SK-N-SH (cell line): ENCODE data around the gene RTP2. TPM values are rescaled to one million over a fixed set of nuclear protein-coding genes. Genes with fewer than 3 reads are reported as not detected.

Experiments
- CTCF ChIA-PET: fragments of 300-600, 350-600 bp; formaldehyde crosslinking; extraction: SDS; loops from one replicate; lab custom pipeline; 2021; lab: Yijun Ruan, JAX
- POLR2A ChIA-PET: fragments of 350-600 bp; sonication (Branson Sonifier 250); formaldehyde crosslinking; extraction: SDS; loops from one replicate; lab custom pipeline; 2020; ENCODE audit warnings: antibody characterized with exemption, inconsistent platforms; lab: Yijun Ruan, JAX
- DNase-seq: peaks from one replicate; pipeline ENCODE4 v3.0.0; 2012
- H2AFZ ChIP-seq: fragments of 200-600 bp; sonication (generic); 2 replicates; pipeline ENCODE4 v1.8.1; 2016; ENCODE audit warnings: antibody characterized with exemption, mild to moderate bottlenecking, low read depth
- H3F3A ChIP-seq: fragments of 200-600 bp; sonication (generic); replicated peaks from 2 replicates; pipeline ENCODE3; 2016; ENCODE audit warnings: antibody characterized with exemption, mild to moderate bottlenecking; ENCODE audit not compliant: insufficient read depth
- H3K27ac ChIP-seq, 2 experiments: fragments of 200-500 bp in 1 of 2; fragments of 200-600 bp in 1 of 2; sonication (Bioruptor generic) in 1 of 2; sonication (generic), shearing (Covaris generic) in 1 of 2; 2 replicates each; pipeline versions ENCODE4 v1.5.1 to v1.6.1; 2014 to 2016; ENCODE audit warnings: low read depth in 2 of 2, inconsistent platforms in 1 of 2, low read length in 1 of 2, mild to moderate bottlenecking in 1 of 2, mixed read lengths in 1 of 2
- H3K27me3 ChIP-seq: fragments of 200-600 bp; sonication (generic), shearing (Covaris generic); 2 replicates; pipeline ENCODE4 v1.6.1; 2016; ENCODE audit warnings: mixed run types; ENCODE audit not compliant: insufficient read depth
- H3K36me3 ChIP-seq, 2 experiments: fragments of 200-500 bp in 1 of 2; fragments of 200-600 bp in 1 of 2; sonication (Bioruptor generic) in 1 of 2; sonication (generic) in 1 of 2; replicated peaks in 1 of 2; 2 replicates each; pipeline versions ENCODE3 to v1.5.1; 2014 to 2016; ENCODE audit warnings: low read length in 1 of 2, mild to moderate bottlenecking in 1 of 2; ENCODE audit not compliant: insufficient read depth in 2 of 2, control insufficient read depth in 1 of 2
- H3K4me1 ChIP-seq, 2 experiments: fragments of 200-500 bp in 1 of 2; fragments of 200-600 bp in 1 of 2; sonication (Bioruptor generic) in 1 of 2; sonication (generic), shearing (Covaris generic) in 1 of 2; 2 replicates each; pipeline versions ENCODE4 v1.5.1 to v1.6.1; 2014 to 2016; ENCODE audit warnings: low read depth in 1 of 2, low read length in 1 of 2, mixed run types in 1 of 2; ENCODE audit not compliant: insufficient read depth in 2 of 2, control insufficient read depth in 1 of 2
- H3K4me2 ChIP-seq: fragments of 200-600 bp; sonication (generic), shearing (Covaris generic); 2 replicates; pipeline ENCODE4 v1.6.1; 2017; ENCODE audit warnings: mixed run types
- H3K4me3 ChIP-seq, 2 experiments: fragments of 200-500 bp in 1 of 2; fragments of 200-600 bp in 1 of 2; sonication (Bioruptor generic) in 1 of 2; sonication (generic), shearing (Covaris generic) in 1 of 2; 2 replicates each; pipeline versions ENCODE4 v1.5.1 to v1.8.1; 2014 to 2016; ENCODE audit warnings: low read depth in 2 of 2, inconsistent platforms in 1 of 2, low read length in 1 of 2, mild to moderate bottlenecking in 1 of 2, mixed read lengths in 1 of 2, moderate library complexity in 1 of 2
- H3K79me2 ChIP-seq: fragments of 200-600 bp; sonication (generic); 2 replicates; pipeline ENCODE4 v1.8.1; 2017; ENCODE audit warnings: mild to moderate bottlenecking; ENCODE audit not compliant: insufficient read depth
- H3K9ac ChIP-seq: fragments of 200-600 bp; sonication (generic); 2 replicates; pipeline ENCODE4 v1.6.1; 2017; ENCODE audit warnings: mixed run types
- H3K9me2 ChIP-seq: fragments of 200-600 bp; sonication (generic); 2 replicates; pipeline ENCODE4 v1.6.1; 2017; ENCODE audit warnings: mixed run types
- H3K9me3 ChIP-seq: fragments of 200-600 bp; sonication (generic); 2 replicates; pipeline ENCODE4 v1.6.1; 2017; ENCODE audit warnings: mixed run types, mild to moderate bottlenecking, moderate library complexity
- H4K20me1 ChIP-seq: fragments of 200-600 bp; sonication (generic); 2 replicates; pipeline ENCODE4 v1.6.1; 2017; ENCODE audit warnings: mild to moderate bottlenecking, mixed run types; ENCODE audit not compliant: insufficient read depth
- CTCF ChIP-seq: fragments of 200-600 bp; sonication (generic); IDR thresholded peaks from 2 replicates; pipeline ENCODE4 v1.6.1; 2017; ENCODE audit warnings: antibody characterized with exemption, mild to moderate bottlenecking, moderate library complexity
- ELF1 ChIP-seq: IDR thresholded peaks from 2 replicates; pipeline ENCODE4 v1.4.0; 2012
- FOXJ3 ChIP-seq: sonication (generic); formaldehyde crosslinking; IDR thresholded peaks from 2 replicates; pipeline ENCODE4 v1.5.1; 2020; ENCODE audit warnings: mild to moderate bottlenecking, missing genetic modification reagents
- FOXM1 ChIP-seq: IDR thresholded peaks from 2 replicates; pipeline ENCODE4 v1.4.0; 2012; ENCODE audit warnings: low read depth, mild to moderate bottlenecking
- GABPA ChIP-seq: IDR thresholded peaks from 2 replicates; pipeline ENCODE4 v1.4.0; 2012; ENCODE audit warnings: low read depth, mild to moderate bottlenecking
- GATA2 ChIP-seq: sonication (generic); formaldehyde crosslinking; IDR thresholded peaks from 2 replicates; pipeline ENCODE4 v1.5.0; 2020; ENCODE audit warnings: mild to moderate bottlenecking, missing genetic modification reagents
- MEF2A ChIP-seq: IDR thresholded peaks from 2 replicates; pipeline ENCODE4 v1.4.0; 2012; ENCODE audit warnings: low read depth, borderline replicate concordance
- NFIC ChIP-seq: IDR thresholded peaks from 2 replicates; pipeline ENCODE4 v1.4.0; 2012; ENCODE audit warnings: borderline replicate concordance
- NRF1 ChIP-seq: IDR thresholded peaks from 2 replicates; pipeline ENCODE4 v1.6.1; 2012; ENCODE audit warnings: low read depth, mild to moderate bottlenecking, low read length
- POLR2AphosphoS5 ChIP-seq: IDR thresholded peaks from 2 replicates; pipeline ENCODE4 v1.6.1; 2012; ENCODE audit warnings: low read depth, low read length
- RFX5 ChIP-seq: IDR thresholded peaks from 2 replicates; pipeline ENCODE4 v1.6.1; 2012; ENCODE audit warnings: mild to moderate bottlenecking, improper control_type of control experiment, low read length
- RXRA ChIP-seq: IDR thresholded peaks from 2 replicates; pipeline ENCODE4 v1.4.0; 2012; ENCODE audit warnings: low read depth, mild to moderate bottlenecking, borderline replicate concordance
- TCF12 ChIP-seq: IDR thresholded peaks from 2 replicates; pipeline ENCODE4 v1.4.0; 2012
- USF2 ChIP-seq: fragments of 150-350 bp; IDR thresholded peaks from 2 replicates; pipeline ENCODE4 v1.6.1; 2017; ENCODE audit warnings: antibody characterized with exemption, low read length, low read depth, borderline replicate concordance
- WGBS: methylation state at CpG from one replicate; pipeline ENCODE4 v1.1.6; 2017; ENCODE audit warnings: low lambda C conversion rate; 5-methylcytosine and 5-hydroxymethylcytosine counted together
- polyA plus RNA-seq, 3 experiments: library from polyadenylated mRNA; depleted of rRNA; stranded (reverse); fragments of >200 nt; gene quantifications; 2 replicates each; pipeline ENCODE4 v1.2.3, GENCODE V29; 2012
- TF ChIP-seq, protein P1 (sequence below): fragments of 150-350 bp; IDR thresholded peaks from 2 replicates; pipeline ENCODE4 v1.6.1; 2016; ENCODE audit warnings: mild to moderate bottlenecking, low read depth, low read length
- TF ChIP-seq, protein P2 (sequence below): IDR thresholded peaks from 2 replicates; pipeline ENCODE4 v1.4.0; 2012; ENCODE audit warnings: low read depth, borderline replicate concordance

Gene RTP2
- polyA plus RNA-seq, 1 of the 3 experiments (the other 2 are of a cell fraction): 0.07 TPM

DNA sequence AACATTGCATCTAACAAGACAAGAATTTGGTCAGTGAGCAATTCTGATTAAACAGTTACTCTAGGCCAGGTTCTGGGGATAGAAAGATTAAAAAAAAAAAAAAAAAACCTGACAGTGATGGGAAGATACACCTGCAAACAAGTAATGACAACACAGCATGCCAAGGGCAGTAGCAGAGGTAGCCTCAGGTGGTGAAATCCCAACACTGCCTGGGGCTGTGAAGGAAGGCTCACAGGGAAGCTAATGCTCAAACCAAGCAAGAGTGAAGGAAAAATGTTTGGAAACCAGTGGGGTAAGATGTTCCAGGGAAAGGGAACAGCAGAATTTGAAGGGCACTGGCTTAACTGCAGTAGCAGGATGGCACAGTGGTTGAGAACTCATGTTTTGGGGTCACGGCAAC, 8.9 kb downstream of the RTP2 start (continued):
- TF ChIP-seq CTCF (no peak), RFX5 (no peak)

DNA sequence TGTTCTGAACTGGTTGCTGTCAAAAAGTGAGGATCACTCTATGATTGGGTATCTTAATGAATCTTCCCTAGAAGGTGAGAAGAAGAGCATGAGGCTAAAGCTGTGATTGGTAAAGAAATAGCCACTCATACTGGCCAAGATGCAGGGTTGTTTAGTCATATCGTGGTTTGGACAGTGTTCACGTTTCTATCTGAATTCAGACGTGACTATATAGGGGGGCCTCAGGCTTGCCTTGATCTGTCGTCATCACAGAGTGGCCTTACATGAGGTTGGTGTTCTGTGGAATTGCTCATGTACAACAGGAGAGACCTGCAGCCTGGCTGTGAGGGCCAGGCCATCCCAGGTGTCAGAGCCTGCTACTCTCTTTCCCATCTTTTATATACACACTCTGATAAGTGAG, 12.4 kb downstream of the RTP2 start:
- Histone ChIP-seq H3K9me3 (peaks cover 7% of the 10 kb centered on the region; the same call in 1 of the 2 replicates), H3K4me3 (no peak overlapping the region), H3K9me2 (no peaks in the 10 kb centered on the region), H4K20me1 (no peaks in the 10 kb centered on the region), H3K27ac (no peak overlapping the region), H2AFZ (no peak overlapping the region), H3K4me1 (no peaks in the 10 kb centered on the region), H3K36me3 (no peaks in the 10 kb centered on the region), H3K27me3 (peaks cover 30% of the 10 kb centered on the region; the same call in 1 of the 2 replicates), H3K79me2 (no peaks in the 10 kb centered on the region), H3F3A (peaks cover 2% of the 10 kb centered on the region), H3K9ac (no peak overlapping the region), H3K4me2 (no peak overlapping the region)
- no peak for DNase-seq
- WGBS: 0% methylated on average over 4 of the region's 4 CpGs
- no peak for TF ChIP-seq RXRA
- no peak for TF ChIP-seq TCF12
- TF ChIP-seq POLR2AphosphoS5: no peak
- TF ChIP-seq ELF1: no peak
- no peak for TF ChIP-seq GABPA
- no peak for TF ChIP-seq USF2
- no peak for TF ChIP-seq MEF2A
- TF ChIP-seq, protein P1, sequence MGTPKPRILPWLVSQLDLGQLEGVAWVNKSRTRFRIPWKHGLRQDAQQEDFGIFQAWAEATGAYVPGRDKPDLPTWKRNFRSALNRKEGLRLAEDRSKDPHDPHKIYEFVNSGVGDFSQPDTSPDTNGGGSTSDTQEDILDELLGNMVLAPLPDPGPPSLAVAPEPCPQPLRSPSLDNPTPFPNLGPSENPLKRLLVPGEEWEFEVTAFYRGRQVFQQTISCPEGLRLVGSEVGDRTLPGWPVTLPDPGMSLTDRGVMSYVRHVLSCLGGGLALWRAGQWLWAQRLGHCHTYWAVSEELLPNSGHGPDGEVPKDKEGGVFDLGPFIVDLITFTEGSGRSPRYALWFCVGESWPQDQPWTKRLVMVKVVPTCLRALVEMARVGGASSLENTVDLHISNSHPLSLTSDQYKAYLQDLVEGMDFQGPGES: no peak
- TF ChIP-seq FOXJ3 (CRISPR knock-in tag): no peak
- no peak for TF ChIP-seq FOXM1
- no peak for TF ChIP-seq NRF1
- TF ChIP-seq GATA2 (CRISPR knock-in tag): no peak
- TF ChIP-seq, protein P2, sequence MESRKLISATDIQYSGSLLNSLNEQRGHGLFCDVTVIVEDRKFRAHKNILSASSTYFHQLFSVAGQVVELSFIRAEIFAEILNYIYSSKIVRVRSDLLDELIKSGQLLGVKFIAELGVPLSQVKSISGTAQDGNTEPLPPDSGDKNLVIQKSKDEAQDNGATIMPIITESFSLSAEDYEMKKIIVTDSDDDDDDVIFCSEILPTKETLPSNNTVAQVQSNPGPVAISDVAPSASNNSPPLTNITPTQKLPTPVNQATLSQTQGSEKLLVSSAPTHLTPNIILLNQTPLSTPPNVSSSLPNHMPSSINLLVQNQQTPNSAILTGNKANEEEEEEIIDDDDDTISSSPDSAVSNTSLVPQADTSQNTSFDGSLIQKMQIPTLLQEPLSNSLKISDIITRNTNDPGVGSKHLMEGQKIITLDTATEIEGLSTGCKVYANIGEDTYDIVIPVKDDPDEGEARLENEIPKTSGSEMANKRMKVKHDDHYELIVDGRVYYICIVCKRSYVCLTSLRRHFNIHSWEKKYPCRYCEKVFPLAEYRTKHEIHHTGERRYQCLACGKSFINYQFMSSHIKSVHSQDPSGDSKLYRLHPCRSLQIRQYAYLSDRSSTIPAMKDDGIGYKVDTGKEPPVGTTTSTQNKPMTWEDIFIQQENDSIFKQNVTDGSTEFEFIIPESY: no peak
- no peak for TF ChIP-seq NFIC
- POLR2A ChIA-PET: no interaction called here
- CTCF ChIA-PET: interaction anchor here (4.7 kb wide), 1 partner anchor 10 kb away, joined by 27 read pairs; no protein-coding TSS in a partner anchor
